HG03045 (cell line): ENCODE results near the gene CDKAL1.
"Not testable (repeated sequence)": the region's sequence is repeated elsewhere in the genome, so short reads cannot be mapped to it uniquely, and the experiment has no call there.

ENCODE experiments used
- ATAC-seq: cut with Tn5 transposase; IDR thresholded peaks from one replicate; pipeline ENCODE4 v1.9.1; 2021; ENCODE audit warnings: mild to moderate bottlenecking, moderate library complexity; ENCODE audit not compliant: unreplicated experiment

The CDKAL1 gene

DNA sequence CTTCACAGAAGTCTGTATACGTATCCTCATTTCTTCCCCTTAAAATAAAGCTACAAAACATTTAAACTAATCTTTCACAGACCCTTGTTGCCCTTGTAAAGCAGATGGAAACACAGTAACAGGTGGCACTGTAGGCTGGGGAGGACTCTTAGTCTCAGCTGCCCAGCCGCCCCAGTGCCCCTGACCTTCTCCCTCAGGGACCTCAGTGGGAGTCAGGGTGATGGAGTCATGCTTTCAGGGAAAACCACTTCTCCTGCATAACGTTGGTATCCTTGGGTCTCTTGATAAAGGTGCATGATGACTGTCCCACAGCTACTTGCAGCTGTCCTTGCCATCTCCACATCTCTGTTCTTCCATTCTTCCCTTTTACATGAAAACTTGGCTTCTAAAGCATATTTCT lies 198.6 kb downstream of the CDKAL1 start:
- ATAC-seq, result no peak

DNA sequence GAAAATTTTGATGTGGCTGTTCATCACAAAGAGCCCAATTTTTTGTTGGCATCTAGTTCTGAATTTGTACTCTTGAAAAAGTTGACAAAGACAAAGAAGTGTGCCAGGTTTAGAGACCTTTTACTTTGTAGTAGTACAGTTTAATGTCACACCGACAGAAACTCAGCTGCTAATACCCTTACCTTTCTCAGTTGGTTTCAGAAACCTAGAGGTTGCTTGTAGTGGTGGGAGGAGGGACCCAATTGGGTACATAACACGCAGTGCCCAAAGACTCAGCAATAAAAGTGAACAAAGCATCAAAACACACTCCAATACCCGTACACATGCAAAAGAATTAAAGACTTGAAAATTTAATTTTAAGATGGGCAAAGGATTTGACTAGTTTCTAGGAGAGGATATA lies 203.7 kb downstream of the CDKAL1 start:
- no peak for ATAC-seq

DNA sequence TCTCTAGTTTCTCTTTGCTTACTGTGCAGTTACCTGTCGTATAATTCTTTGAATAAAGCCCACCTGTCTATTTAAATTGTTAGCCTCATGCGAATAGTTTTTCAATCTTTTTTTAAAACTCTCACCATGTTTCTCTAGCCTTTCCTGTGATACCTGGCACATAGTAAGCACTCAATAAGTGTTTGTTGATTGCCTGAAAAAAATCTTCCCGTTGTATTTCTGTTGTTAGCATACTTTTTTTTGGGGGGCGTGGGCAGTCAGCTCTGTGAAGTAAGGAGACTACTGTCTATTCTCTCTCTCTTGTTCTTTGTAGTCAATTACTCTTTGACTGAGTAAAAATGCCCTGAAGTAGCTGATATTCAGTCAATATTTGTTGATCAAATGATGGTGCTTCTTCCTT lies 205.8 kb downstream of the CDKAL1 start:
- ATAC-seq, result no peak

DNA sequence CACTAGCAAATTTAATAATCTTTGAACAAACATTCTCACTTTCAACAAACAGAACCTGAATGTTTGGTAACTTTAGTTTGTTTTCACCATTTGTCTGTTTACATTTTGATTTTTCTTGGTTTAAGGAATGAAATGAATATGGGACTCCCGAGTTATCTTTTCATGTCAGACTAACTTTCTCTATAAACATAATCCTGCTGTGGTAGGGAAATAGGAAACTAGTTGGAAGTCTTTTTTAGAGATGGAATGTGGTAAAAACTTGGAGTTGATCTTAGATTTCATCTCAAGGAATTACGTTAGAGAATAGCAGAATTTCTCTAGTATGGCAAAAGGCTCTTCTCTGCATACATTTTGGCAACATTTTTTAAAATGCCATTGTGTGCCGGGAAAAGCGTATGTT lies 206.5 kb downstream of the CDKAL1 start:
- no peak for ATAC-seq

DNA sequence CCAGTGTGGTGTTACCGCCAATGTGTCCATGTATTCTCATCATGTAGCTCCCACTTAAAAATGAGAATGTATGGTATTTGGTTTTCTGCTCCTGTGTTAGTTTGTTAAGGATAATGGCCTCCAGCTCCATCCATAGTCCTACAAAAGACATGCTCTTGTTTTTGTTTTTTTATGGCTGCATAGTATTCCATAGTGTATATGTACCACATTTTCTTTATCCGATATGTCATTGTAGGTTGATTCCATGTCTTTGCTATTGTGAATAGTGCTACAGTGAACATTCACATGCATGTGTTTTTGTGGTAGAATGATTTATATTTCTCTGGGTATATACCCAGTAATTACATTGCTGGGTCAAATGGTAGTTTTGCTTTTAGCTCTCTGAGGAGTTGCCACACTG lies 207.2 kb downstream of the CDKAL1 start:
- no peak for ATAC-seq

DNA sequence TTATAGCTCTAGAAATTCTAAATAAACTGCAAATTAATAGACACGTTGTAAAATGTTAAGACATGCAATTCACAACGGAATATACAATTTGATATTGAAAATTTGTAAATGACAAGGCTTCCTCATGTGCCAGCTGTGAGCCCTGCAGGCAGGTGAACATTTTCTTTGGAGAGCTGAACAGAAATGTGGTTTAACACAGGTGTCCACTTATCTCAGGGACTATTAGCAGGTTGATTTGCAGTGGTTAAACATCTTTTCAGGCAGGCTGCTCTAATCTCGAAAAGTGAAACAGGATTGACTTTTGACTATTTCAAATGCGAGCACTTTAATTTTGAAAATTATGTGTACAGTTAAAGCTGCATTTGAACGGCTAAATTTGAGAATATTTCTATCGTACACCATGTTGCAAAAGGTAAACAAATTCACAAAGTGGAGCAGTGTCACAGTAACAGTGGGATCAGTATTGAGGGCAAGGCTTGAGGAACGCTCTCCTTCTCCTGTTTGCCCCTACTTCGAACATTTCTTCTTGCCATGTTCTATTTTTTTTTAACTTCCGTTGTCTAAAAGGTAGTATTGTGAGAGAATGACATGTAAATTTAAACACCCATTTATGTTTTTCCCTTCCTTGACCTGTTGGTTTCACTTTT lies 210.8 kb downstream of the CDKAL1 start:
- ATAC-seq, result no peak

DNA sequence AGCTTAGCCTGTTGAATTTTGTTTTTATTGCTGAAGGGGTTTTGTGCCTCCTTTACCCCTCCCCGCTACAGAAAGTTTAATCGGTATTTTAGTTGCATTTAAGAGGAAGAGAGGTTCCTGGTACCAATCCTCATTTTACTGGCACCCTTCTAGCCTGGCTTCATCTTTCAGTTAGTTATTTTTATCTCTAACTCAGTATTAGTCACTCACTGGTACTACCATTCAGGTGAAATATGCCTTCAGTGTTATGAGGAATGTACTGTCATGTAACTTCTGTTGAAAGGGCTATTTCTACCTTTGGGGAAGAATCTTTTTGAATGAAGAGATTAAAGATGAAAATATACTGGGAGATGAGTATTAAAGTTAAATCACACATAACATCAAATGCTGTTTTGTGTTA lies 211.8 kb downstream of the CDKAL1 start:
- no peak for ATAC-seq

DNA sequence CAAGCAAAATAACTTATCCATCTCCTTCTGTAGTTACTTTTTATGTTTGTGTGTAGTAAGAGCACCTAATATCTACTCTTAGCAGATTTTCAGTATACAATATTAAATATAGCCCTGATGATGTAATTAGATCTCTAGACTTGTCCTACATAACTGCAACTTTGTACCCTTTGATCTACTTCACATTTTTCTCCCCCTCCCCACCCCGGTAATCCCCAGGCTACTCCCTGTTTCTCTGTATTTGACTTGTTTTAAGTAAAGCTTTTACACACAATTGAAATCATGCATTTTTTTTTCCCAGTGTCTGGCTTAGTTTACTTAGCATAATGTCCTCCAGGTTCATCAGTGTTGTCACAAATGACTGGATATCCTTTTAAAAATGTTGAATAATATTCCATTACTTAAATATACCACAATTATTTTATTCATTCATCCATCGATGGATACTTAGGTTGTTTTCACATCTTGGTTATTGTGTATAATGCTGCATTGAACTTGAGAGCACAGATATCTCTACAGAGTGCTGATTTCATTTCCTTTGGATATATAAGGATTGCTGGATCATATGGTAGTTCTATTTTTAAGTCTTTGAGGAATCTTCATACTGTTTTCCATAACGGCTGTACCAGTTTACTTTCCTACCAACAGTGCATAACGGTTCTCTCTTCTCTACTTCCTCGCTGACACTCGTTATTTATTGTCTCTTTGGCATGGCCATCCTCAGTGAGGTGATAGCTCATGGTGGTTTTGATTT lies 212.7 kb downstream of the CDKAL1 start:
- ATAC-seq, result no peak

DNA sequence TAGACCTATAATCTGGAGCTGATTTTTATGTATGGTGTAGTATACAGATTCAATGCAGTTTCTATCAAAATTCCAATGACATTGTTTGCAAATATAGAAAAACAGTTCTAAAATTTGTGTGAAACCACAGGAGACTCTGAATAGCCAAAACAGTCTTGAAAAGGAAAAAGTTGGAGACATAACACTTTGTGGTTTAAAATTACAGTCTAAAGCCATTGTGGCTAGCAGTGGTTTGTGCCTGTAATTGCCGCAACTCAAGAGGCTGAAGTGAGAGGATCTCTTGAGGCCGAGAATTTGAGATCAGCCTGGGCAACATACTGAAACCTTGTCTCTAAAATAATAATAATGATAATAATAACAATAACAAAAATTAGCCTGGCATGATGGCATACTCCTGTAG lies 213.7 kb downstream of the CDKAL1 start:
- ATAC-seq, result no peak

DNA sequence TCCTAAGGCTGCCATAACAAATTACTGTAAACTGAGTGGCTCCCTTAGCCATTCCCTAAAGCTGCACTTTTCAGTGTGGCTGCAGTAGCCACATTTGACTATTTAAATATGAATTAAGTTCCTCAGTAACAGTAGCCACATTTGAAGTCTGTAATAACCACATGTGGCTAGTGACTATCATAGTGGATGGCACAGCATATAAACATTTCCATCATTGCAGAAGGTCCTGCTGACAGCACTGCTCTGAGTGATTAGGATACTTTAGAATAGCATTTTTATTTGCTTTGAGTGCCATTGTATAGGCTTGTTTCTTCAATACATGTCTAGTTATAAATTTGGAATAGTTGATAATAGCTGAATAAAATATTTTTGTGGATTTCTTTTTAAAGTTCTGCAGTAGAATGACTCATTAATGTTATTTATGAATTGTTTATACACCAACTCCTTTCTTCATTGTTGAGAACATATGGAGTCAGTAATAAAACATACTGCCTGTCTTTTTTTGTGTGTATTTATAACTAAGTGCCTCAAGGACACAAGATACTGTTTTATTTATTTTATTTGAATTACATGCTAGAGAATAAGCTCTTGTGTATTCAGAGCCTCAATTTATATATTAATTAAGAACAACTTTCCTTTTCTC lies 217.2 kb downstream of the CDKAL1 start:
- ATAC-seq, result no peak

DNA sequence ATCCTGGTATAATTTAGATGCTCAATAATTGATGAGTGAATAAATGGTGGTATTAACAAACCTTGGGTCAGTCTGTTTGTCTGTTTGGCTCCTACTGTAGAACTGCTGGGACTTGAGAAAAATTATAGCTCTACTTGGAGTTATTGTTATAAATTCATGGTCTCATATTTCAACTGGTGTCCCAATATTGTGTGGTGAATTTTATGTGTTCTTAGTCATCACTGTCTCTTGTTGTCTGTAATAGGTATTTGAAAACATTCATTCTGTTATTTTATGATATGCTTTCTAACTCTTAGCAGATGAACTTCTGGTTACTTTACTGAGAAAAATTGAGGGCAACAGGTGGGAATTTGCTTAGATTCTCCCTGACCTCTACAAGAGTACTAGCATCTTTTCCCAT lies 221.4 kb downstream of the CDKAL1 start:
- no peak for ATAC-seq

DNA sequence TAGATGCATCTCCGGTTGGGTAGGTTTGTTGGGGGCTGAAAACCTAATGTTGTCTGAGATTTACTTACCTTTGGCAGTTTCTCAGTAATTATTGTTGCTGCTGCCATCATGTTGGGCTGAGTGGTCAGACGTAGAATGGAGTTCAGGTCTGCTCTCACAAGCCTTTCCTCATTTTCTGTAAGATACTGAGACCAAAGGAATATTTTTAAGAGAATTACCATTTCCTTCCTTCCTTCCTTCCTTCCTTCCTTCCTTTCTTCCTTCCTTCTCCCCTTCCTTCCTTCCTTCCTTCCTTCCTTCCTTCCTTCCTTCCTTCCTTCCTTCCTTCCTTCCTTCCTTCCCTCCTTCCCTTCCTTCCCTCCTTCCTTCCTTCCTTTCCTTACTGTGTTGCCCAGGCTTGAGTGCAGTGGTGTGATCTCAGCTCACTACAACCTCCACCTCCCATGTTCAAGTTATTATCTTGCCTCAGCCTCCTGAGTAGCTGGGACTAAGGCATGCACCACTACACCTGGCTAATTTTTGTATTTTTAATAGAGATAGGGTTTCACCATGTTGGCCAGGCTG lies 222.4 kb downstream of the CDKAL1 start:
- not testable (repeated sequence) for ATAC-seq

DNA sequence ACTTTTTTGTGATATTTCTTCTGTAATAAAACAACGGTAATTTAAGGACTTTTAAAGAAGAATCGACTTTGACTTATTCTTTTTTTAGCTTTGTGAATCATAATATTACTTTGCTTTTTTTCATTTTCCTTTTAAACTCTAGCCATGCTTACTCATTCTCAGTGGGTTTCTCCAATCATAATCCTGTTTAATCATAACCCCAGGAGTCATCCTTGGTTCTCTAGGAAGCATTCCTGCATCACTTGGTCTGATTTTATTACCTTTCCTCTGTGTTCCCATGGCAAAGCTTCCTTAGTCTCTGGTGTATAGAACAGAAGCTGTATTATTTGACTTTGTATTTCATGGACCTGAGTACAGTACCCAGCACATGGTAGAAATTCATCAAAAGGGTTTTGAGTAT lies 223.5 kb downstream of the CDKAL1 start:
- ATAC-seq, result no peak

DNA sequence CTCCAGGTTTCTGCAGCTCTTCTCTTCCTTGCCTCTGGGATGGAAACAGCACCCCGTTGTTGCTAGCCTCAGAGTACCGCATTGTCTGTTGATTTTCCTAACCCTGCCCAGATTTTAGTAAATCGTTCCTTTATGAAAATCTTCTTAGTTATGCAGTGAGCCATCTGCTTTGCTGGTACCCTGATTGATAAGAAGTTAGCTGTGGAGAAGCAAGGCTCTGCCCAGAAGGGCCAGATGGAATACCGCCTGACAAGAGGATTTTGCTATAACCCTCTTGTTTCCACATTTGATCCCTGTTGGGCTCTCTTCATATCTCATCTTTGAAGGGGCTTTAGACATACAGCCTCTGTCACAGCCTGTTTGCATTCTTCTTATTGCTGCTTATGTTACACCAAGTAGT lies 229.0 kb downstream of the CDKAL1 start:
- ATAC-seq, result no peak

DNA sequence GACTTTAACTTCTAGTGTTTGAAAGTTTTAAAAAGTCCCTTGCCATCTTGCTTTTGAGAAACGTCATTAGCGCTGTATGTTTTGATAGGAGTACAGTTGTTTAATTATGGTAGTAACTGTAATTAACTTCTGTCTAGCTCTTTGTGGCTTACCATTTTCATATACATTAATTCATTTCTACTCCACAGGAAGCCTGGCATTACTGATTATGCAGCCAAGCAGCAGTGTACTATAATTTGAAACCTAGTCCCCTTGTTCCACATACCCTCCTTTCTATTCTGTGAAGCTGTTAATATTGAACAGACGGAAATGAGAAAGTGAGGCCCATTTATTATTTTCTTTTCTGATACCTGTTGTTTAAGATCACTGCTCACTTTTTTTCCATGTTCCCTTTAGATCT lies 235.4 kb downstream of the CDKAL1 start:
- no peak for ATAC-seq

DNA sequence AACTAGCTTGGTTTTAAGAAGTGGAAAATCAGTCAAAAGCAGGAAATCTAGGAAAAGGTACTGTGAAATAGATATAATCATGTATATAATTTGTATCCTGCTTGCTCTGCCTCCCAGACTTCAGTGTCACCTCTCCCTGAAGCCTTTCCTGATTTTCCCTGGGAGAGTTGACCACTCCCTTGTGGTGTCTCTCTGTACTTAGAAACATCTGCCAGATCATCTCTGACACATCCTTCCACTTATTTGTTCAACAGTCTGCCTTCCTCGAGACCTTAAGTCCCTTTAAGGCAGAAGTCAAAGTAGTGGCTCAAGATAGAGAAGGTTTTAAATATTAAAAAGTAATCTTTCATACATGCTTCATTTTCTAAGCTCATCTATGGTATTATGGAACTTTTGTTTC lies 236.5 kb downstream of the CDKAL1 start:
- no peak for ATAC-seq

DNA sequence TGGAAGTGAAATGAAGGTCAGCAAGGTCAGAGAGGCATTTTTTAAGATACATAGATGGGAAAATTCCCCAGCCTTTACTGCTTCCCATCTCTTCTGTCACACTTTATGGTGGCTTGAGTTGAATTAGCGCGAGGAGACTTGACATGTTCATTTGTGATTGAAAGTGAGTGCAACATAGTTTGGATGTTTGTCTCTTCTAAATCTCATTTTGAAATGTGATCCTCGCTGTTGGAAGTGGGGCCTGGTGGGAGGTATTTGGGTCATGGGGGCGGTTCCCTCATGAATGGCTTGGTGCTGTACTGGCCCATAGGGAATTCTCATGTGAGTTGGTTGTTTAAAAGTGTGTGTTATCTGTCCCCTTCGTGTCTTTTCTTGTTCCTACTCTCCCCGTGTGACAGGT lies 237.2 kb downstream of the CDKAL1 start:
- no peak for ATAC-seq

DNA sequence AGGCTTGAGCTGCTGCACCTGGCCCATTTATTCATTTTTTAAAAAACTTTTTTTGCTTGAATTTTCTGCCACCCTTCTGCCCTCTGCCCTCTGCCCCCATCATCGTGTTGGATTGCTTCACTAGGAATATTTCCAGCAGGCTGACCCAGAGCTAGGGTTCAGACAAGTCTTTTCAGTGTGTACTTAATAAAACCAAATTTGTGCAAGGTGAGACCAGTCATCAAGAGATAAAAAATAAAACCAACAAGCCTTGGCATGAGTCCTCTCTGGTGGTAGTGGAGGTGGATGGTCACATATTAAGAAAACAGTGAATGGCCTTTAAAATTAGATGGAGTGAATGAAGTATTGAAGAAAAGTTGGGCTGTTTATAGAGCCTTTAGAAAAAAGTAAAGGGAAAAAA lies 239.6 kb downstream of the CDKAL1 start:
- ATAC-seq, result no peak

DNA sequence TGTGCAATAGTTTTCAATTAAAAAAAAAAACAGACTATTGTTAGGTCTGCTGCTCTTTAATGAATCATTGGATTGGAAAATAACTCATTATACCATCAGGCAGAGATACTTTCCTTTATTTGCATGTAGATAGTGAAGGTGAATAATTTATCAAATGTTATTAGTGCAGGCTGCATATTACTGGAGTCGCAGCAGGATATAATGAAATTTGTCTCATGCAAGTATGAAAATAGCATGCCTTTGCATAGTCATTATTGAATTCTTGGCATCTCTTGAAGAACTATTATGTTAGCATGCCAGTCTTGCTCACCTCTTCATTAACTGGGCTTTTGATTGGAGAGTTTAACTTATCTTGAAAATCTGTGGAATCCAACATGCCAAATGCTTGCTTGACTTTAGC lies 241.7 kb downstream of the CDKAL1 start:
- no peak for ATAC-seq

DNA sequence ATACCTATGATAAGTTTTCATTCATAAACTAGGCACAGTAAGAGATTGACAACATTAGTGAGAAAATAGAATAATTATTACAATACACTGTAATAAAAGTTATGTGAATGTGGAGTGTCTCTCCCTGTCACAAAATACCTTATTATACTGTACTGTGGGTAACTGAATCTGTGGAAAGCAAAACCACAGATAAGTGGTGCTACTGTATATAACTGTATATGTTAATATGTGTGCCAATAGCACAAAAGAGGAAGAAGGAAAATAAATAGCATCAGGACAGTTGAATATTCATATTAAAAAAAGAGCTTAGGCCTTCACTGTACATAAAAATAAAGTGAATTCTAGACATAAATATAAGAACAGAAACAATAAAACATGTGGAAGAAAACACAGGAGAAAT lies 243.5 kb downstream of the CDKAL1 start:
- ATAC-seq, result no peak

DNA sequence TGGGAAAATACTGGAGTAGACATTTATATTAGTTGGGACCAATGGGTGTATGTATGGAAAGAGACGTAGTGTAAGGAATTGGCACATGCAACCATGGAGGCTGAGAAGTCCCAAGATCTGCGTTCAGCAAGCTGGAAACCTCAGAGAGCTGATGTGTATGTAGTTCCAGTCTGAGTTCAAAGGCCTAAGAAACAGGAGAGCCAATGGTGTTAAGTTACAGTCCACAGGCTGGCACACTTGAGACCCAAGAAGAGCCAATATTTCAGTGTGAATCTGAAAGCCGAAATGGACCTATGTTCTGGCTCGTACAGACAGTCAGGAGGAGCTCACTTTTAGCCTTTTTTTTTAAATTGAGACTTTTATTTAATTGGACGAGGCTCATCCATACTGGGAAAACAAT lies 244.2 kb downstream of the CDKAL1 start:
- ATAC-seq, result no peak

DNA sequence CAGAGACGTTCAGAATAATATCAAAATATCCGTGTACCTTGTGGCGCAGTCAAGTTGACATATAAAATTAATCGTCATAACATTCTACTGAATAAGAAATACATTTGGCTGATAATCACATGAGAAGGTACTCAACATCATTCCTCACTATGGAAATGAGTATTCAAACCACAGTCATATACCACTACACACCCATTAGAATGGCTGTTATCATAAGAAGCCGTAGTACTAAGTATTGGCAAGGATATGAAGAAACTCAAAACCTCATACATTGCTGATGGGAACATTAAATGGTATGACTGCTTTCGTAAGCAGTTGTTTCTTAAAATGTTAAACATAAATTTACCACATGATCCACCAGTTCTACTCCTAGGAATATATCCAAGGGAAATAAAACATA lies 244.7 kb downstream of the CDKAL1 start:
- no peak for ATAC-seq
